Mesenchymal stem cell (in vitro differentiated cells and primary cell): Measurements from ENCODE around the gene PHKA1.

Source experiments
- DNase-seq: peaks from one replicate; pipeline ENCODE4 v3.0.0-alpha.2; 2013
- H2AFZ ChIP-seq: one replicate; pipeline ENCODE4 v1.6.1; 2013; ENCODE audit warnings: low read depth, mild to moderate bottlenecking, control low read depth, inconsistent platforms, low read length, moderate library complexity
- H2AK5ac ChIP-seq: 2 replicates; pipeline ENCODE4 v1.6.1; 2013; ENCODE audit warnings: low read length, moderate library complexity, mild to moderate bottlenecking, inconsistent platforms; ENCODE audit not compliant: severe bottlenecking
- H2BK120ac ChIP-seq: one replicate; pipeline ENCODE4 v1.6.1; 2013; ENCODE audit warnings: low read depth, mild to moderate bottlenecking, inconsistent platforms, low read length, moderate library complexity
- H2BK12ac ChIP-seq, 2 experiments: one replicate each; pipeline ENCODE4 v1.6.1; 2013; ENCODE audit warnings: inconsistent platforms in 2 of 2, low read length in 2 of 2, mild to moderate bottlenecking in 2 of 2, moderate library complexity in 2 of 2, control low read depth in 1 of 2
- H2BK15ac ChIP-seq: one replicate; pipeline ENCODE4 v1.6.1; 2013; ENCODE audit warnings: mild to moderate bottlenecking, low read depth, inconsistent platforms; ENCODE audit not compliant: poor library complexity, severe bottlenecking
- H2BK5ac ChIP-seq: 2 replicates; pipeline ENCODE4 v1.6.1; 2013; ENCODE audit warnings: low read depth, mild to moderate bottlenecking, low read length, control low read depth, inconsistent platforms; ENCODE audit not compliant: poor library complexity, severe bottlenecking
- H3K14ac ChIP-seq, 2 experiments: one replicate each; pipeline ENCODE4 v1.6.1; 2013; ENCODE audit warnings: inconsistent platforms in 2 of 2, low read length in 2 of 2, control low read depth in 1 of 2, mild to moderate bottlenecking in 1 of 2, moderate library complexity in 1 of 2
- H3K18ac ChIP-seq, 2 experiments: one replicate each; pipeline ENCODE4 v1.6.1; 2013; ENCODE audit warnings: inconsistent platforms in 2 of 2, low read length in 2 of 2, control low read depth in 1 of 2, low read depth in 1 of 2, mild to moderate bottlenecking in 1 of 2
- H3K23ac ChIP-seq, 2 experiments: one replicate each; pipeline ENCODE4 v1.6.1; 2013; ENCODE audit warnings: inconsistent platforms in 2 of 2, low read length in 2 of 2, mild to moderate bottlenecking in 2 of 2, moderate library complexity in 2 of 2, control low read depth in 1 of 2
- H3K27ac ChIP-seq: 2 replicates; pipeline ENCODE4 v1.5.1; 2013; ENCODE audit warnings: mild to moderate bottlenecking, moderate library complexity, low read length, control low read depth, inconsistent platforms; ENCODE audit not compliant: poor library complexity, severe bottlenecking
- H3K27me3 ChIP-seq, 2 experiments: 2 replicates each; pipeline versions ENCODE4 v1.6.1 to v1.7.0; 2013; ENCODE audit warnings: low read length in 2 of 2, mild to moderate bottlenecking in 2 of 2, moderate library complexity in 2 of 2, control low read depth in 1 of 2, inconsistent platforms in 1 of 2; ENCODE audit not compliant: control insufficient read depth in 1 of 2, insufficient read depth in 1 of 2
- H3K36me3 ChIP-seq, 2 experiments: 2 replicates each; pipeline versions ENCODE4 v1.6.1 to v1.7.0; 2013; ENCODE audit warnings: low read length in 2 of 2, control low read depth in 1 of 2, inconsistent platforms in 1 of 2, low read depth in 1 of 2, mild to moderate bottlenecking in 1 of 2; ENCODE audit not compliant: insufficient read depth in 2 of 2, control insufficient read depth in 1 of 2
- H3K4ac ChIP-seq, 2 experiments: one replicate each; pipeline ENCODE4 v1.6.1; 2013; ENCODE audit warnings: inconsistent platforms in 2 of 2, low read length in 2 of 2, mild to moderate bottlenecking in 2 of 2, moderate library complexity in 2 of 2, control low read depth in 1 of 2, low read depth in 1 of 2
- H3K4me1 ChIP-seq: 2 replicates; pipeline ENCODE4 v1.6.1; 2013; ENCODE audit warnings: low read depth, low read length, control low read depth; ENCODE audit not compliant: control insufficient read depth, insufficient read depth
- H3K4me2 ChIP-seq: 2 replicates; pipeline ENCODE4 v1.6.1; 2013; ENCODE audit warnings: low read length, mild to moderate bottlenecking, inconsistent platforms; ENCODE audit not compliant: poor library complexity, severe bottlenecking
- H3K4me3 ChIP-seq, 2 experiments: 2 replicates each; pipeline versions ENCODE4 v1.5.1 to v1.7.0; 2013; ENCODE audit warnings: low read length in 2 of 2, mild to moderate bottlenecking in 2 of 2, control low read depth in 1 of 2, low read depth in 1 of 2; ENCODE audit not compliant: insufficient read depth in 1 of 2
- H3K79me1 ChIP-seq: replicated peaks from 2 replicates; pipeline ENCODE4 v1.6.1; 2013; ENCODE audit warnings: mild to moderate bottlenecking, control low read depth, low read length, inconsistent platforms; ENCODE audit not compliant: poor library complexity, severe bottlenecking
- H3K9ac ChIP-seq: 2 replicates; pipeline ENCODE4 v1.7.0; 2013; ENCODE audit warnings: mild to moderate bottlenecking, low read length, moderate library complexity
- H3K9me3 ChIP-seq: 2 replicates; pipeline ENCODE4 v1.7.0; 2013; ENCODE audit warnings: mild to moderate bottlenecking, low read length; ENCODE audit not compliant: control insufficient read depth
- H4K8ac ChIP-seq: one replicate; pipeline ENCODE4 v1.6.1; 2013; ENCODE audit warnings: inconsistent platforms, mild to moderate bottlenecking, low read length, moderate library complexity
- H4K91ac ChIP-seq: one replicate; pipeline ENCODE4 v1.6.1; 2013; ENCODE audit warnings: mild to moderate bottlenecking, low read length, inconsistent platforms
- WGBS: methylation state at CpG from one replicate; pipeline ENCODE4 v1.1.7; 2013; ENCODE audit warnings: mixed read lengths; 5-methylcytosine and 5-hydroxymethylcytosine counted together

PHKA1 gene

DNA sequence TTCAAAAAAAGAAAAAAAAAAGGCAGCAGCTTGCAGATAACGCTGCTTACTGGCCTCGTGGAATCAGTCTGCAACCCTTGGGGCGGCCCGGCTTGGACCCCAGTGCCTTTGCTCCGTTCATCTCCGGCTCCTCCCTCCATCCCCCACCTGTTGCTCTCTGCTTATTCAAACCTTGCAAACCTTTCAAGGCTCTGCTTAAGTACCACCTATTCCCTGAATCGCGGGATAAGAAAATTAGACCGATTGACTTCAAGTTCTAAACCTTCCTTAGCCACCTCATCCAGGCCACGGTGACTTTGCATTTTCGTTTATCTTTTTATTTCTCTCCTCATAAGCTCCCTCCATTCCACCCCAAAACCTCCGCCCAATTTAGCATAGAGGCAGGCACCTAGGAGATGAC lies 1.4 kb upstream of the PHKA1 start:
- Histone ChIP-seq H3K79me1 (no peaks in the 10 kb centered on the region), H3K27me3 (peaks cover 0 to 9% of the 10 kb centered on the region in 2 experiments), H2BK12ac (no peak overlapping the region), H3K14ac (no peak overlapping the region), H3K9ac (no peak overlapping the region), H4K91ac (no peak overlapping the region), H2BK5ac (no peak overlapping the region), H2AK5ac (no peak overlapping the region), H3K18ac (no peak overlapping the region), H2AFZ (no peak overlapping the region), H3K4me3 (no peak overlapping the region), H2BK15ac (peak overlapping the region; percentile 52), H4K8ac (no peak overlapping the region), H3K4ac (no peak overlapping the region), H3K23ac (no peak overlapping the region), H3K9me3 (no peaks in the 10 kb centered on the region), H3K4me1 (no peaks in the 10 kb centered on the region), H3K27ac (no peak overlapping the region), H2BK120ac (no peak overlapping the region), H3K36me3 (no peaks in the 10 kb centered on the region), H3K4me2 (no peak overlapping the region)
- 100% methylated on average over 10 of the region's 12 CpGs for WGBS
- DNase-seq: no peak

DNA sequence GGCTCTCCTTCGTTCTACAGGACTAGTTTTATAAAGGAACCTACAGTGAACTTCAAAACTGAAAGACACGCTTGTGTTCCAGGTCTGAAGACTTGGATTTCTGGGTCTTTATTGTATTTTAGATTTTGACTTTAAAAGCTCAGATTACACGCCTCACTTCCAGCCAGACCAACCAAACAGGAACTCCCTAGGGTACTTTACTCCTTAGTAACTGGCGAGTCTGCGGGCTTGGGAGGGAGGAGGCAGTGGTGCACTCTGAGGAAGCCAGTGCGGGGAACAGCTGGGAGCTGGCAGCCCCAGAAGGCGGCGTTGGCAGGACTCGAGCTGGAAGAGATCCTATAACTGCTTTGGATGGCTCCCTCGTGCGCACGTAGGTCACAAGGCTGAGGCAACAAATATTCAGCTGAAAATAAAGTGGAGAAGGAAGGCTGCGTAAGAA lies 391 bp upstream of the PHKA1 start:
- Histone ChIP-seq H4K91ac (no peak overlapping the region), H2AFZ (no peak overlapping the region), H2AK5ac (no peak overlapping the region), H3K79me1 (no peaks in the 10 kb centered on the region), H3K4ac (no peak overlapping the region), H3K9me3 (no peaks in the 10 kb centered on the region), H3K14ac (no peak overlapping the region), H3K23ac (no peak overlapping the region), H2BK120ac (no peak overlapping the region), H3K9ac (peak overlapping the region; percentile 76), H2BK15ac (no peak overlapping the region), H3K27ac (peak overlapping the region; percentile 28), H2BK5ac (no peak overlapping the region), H3K4me3 (peak overlapping the region in 1 of 2 experiments; percentile 72), H4K8ac (no peak overlapping the region), H3K4me2 (peak overlapping the region; percentile 75), H3K27me3 (peaks cover 0 to 9% of the 10 kb centered on the region in 2 experiments), H3K36me3 (no peaks in the 10 kb centered on the region), H2BK12ac (no peak overlapping the region), H3K18ac (no peak overlapping the region), H3K4me1 (no peaks in the 10 kb centered on the region)
- 5% methylated on average over 11 of the region's 13 CpGs for WGBS
- peak; percentile 69 for DNase-seq

DNA sequence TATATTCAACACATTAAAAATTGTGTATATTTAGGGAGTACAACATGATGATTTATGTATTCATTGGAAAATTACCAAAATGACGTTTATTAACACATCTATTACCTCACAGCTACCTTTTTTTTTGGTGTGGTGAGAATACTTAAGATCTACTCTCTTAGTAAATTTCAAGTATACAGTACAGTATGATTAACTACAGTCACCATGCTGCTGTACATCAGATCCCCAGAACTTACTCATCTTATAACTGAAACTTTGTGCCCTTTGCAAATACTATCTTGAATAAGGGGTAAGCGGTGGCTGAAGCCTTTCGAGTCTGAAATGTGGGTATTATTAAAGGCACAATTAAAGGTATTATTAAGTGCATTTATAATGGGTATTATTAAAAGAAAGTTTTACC lies 976 bp downstream of the PHKA1 start:
- DNase-seq: no peak
- no peak overlapping the region for H3K4me2 ChIP-seq
- H3K36me3 ChIP-seq: no peaks in the 10 kb centered on the region
- no peak overlapping the region for H3K14ac ChIP-seq
- H3K18ac ChIP-seq: no peak overlapping the region
- H3K4me1 ChIP-seq: no peaks in the 10 kb centered on the region
- H2AK5ac ChIP-seq: no peak overlapping the region
- H3K27me3 ChIP-seq: peaks cover 0 to 6% of the 10 kb centered on the region in 2 experiments
- H3K9me3 ChIP-seq: no peaks in the 10 kb centered on the region
- H2AFZ ChIP-seq: no peak overlapping the region
- no peak overlapping the region for H2BK15ac ChIP-seq
- WGBS: no CpG with 5 or more reads among the region's 3 CpGs
- no peak overlapping the region for H2BK120ac ChIP-seq
- no peaks in the 10 kb centered on the region for H3K79me1 ChIP-seq
- no peak overlapping the region for H4K8ac ChIP-seq
- H3K4ac ChIP-seq: no peak overlapping the region
- no peak overlapping the region for H3K23ac ChIP-seq
- no peak overlapping the region for H2BK5ac ChIP-seq
- H3K9ac ChIP-seq: no peak overlapping the region
- no peak overlapping the region for H4K91ac ChIP-seq
- peak overlapping the region in 1 of 2 experiments; percentile 72 for H3K4me3 ChIP-seq
- H2BK12ac ChIP-seq: no peak overlapping the region
- no peak overlapping the region for H3K27ac ChIP-seq

DNA sequence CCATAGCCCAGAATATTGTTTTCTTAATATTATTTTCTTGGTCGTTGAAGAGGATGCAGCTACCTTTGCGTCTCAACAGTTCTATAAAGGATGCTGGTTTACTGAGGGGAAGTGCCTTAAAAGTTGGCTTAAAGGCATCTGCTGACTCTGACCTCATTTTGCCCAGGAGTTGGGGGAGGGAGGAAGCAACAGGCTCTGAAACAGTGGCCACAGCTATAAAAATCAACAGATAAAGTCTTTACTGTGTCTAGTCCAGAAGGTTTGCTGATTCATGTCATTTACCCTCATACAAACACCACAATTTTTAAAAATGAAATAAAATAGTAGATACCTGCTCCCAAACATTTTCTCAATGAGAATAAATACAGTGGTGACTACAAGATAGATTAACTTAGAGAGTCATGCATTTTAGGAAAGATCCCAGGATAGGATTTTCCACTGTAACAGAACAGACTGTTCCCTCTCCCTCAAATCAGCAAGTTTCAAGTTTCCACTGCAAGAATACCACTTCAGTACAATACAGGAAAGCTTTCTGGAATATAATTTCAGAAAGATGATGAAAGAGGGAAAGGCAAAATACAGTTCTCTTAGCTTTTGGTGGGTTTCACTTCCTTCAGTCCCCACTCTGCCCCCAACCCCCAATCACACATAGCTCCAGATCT lies 1.9 kb downstream of the PHKA1 start:
- WGBS: 50% methylated on average over 2 of the region's 2 CpGs
- Histone ChIP-seq H2BK120ac (no peak overlapping the region), H3K27me3 (peaks cover 0 to 6% of the 10 kb centered on the region in 2 experiments), H2BK12ac (no peak overlapping the region), H4K8ac (no peak overlapping the region), H3K23ac (no peak overlapping the region), H3K9ac (peak overlapping the region; percentile 2), H2AFZ (no peak overlapping the region), H2AK5ac (no peak overlapping the region), H2BK5ac (no peak overlapping the region), H4K91ac (no peak overlapping the region), H3K4me3 (no peak overlapping the region), H3K9me3 (no peaks in the 10 kb centered on the region), H3K4me1 (no peaks in the 10 kb centered on the region), H3K4me2 (no peak overlapping the region), H3K14ac (no peak overlapping the region), H3K4ac (no peak overlapping the region), H3K27ac (no peak overlapping the region), H3K79me1 (no peaks in the 10 kb centered on the region), H3K36me3 (no peaks in the 10 kb centered on the region), H2BK15ac (no peak overlapping the region), H3K18ac (no peak overlapping the region)
- DNase-seq: peak; percentile 30
